NOMO-1 treated with dmso at 0.1 percent for 144 hours (cell line): ENCODE results near the gene STOM.
"Not testable (repeated sequence)": the region's sequence is repeated elsewhere in the genome, so short reads cannot be mapped to it uniquely, and the experiment has no call there.

Experiments used
- DNase-seq: peaks from one replicate; lab custom pipeline; 2025; ENCODE audit not compliant: unreplicated experiment; lab: John Stamatoyannopoulos, UW

STOM gene, protein sequence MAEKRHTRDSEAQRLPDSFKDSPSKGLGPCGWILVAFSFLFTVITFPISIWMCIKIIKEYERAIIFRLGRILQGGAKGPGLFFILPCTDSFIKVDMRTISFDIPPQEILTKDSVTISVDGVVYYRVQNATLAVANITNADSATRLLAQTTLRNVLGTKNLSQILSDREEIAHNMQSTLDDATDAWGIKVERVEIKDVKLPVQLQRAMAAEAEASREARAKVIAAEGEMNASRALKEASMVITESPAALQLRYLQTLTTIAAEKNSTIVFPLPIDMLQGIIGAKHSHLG

DNA sequence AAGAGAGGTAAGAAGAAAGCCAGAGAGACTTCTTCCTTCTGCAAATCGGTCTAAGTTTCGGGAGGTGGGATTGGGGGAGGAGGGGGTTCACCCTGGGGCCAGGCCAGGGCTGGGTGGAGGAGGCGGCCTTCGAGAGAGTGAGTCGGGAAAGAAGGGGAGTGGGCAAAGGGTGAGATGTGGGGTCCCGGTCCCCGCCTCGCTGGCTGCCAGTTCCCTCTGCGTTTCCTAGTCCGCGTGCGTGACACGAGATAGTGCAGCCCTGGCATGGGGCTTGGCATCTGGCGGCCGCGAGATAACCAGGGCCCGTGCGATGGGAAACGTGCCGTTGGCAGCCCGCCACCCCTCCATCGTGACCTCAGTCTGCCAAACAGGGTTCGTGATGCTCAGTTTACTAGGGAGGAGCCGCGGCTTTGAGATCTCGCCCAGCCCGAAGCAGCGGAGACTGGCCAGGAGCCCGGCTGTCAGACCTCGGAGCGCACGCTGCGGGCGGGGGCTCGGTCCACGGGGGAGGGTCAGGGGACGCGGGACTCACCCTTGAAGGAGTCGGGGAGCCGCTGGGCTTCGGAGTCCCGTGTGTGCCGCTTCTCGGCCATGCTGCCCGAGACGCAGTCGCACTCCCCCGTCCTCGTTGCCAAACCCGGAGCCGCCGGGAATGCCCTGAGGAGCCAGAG lies at the start of gene STOM:
TSS of gene STOM (minus strand) at position 656 of the 671 bp plus-strand sequence. CDS start at position 593, 63 bp downstream.
- DNase-seq, result peak; percentile 59

- no peak for DNase-seq
These were observed 41.9 kb upstream of the STOM start for GRCh38 chr9:121411993-121412392.

DNA sequence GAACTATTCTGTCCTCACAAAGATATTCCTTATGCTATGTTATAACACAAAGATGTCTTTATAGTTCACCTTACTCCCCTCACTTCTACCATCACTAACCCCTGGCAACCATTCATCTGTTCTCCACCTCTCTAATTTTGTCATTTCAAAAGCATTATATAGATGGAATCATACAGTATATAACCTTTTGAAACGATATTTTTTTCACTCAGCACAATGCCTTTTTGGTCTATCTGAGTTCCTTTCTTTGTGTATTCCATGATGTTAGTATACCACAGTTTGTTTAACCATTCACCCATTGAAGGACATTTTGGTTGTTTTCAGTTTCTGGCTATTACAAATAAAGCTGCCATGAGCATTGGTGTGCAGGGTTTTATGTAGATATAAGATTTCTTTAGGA lies 35.8 kb upstream of the STOM start:
- DNase-seq, result no peak

- DNase-seq, result no peak
These were observed 34.9 kb upstream of the STOM start for GRCh38 chr9:121404906-121405305.

- no peak for DNase-seq
These were observed 30.0 kb upstream of the STOM start for GRCh38 chr9:121399883-121400607.

DNA sequence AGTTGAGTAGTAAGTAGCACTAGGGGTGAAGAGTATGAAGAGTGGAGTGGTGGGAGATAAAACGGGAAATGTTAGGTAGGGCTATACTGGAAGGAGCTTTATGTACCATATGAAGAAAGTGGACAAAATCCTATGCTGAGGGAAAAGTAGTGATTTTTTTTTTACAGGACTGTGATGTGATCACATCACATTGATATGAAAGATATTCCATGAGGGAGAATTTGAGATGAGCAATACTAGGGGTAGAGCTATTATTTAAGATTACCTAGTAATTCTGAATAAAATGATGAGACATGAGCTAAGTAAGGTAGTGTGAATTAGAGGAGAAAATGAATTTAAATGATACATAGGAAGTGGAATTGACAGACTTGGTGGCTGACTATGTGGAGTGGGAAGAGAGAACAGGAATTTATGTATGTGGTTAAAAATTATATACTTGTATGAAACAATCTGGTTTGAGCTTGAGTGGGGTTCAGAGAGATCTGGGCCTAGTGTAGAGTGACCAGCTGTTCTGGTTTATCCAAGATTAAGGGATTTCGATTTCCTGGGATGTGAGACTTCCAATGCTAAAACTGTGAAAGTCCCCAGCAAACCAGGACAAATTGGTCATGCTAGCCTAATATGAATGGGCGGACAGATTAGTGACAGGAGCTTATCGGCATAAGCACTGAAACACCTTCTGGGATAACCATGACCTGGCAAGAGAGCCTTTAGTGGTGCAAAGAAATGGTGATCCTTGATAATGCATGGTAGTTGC lies 29.3 kb upstream of the STOM start:
- no peak for DNase-seq

DNA sequence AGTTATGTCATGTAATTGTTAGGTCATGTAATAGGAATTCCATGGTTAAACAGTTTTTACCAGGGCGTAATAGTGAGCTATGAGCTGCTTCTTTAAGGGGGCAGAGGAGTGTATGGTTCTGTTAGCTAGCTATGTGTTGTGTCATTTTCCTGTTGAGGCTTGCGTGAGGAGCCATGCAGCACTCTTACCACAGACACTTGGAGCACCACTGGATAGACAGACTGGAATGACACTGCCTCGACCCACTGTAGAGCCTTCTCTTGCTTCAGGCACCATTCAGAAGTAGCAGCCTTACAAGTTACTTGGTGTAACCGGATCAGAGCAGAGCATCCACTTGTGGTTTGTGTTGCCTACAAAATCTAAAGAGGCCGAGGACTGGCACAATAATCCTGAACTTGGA lies 28.3 kb upstream of the STOM start:
- DNase-seq, result no peak

- DNase-seq, result not testable (repeated sequence)
These were observed 27.2 kb upstream of the STOM start for GRCh38 chr9:121397277-121397676.

GRCh38 chr9:121395558-121395957 lies 25.5 kb upstream of the STOM start:
- DNase-seq, result no peak

DNA sequence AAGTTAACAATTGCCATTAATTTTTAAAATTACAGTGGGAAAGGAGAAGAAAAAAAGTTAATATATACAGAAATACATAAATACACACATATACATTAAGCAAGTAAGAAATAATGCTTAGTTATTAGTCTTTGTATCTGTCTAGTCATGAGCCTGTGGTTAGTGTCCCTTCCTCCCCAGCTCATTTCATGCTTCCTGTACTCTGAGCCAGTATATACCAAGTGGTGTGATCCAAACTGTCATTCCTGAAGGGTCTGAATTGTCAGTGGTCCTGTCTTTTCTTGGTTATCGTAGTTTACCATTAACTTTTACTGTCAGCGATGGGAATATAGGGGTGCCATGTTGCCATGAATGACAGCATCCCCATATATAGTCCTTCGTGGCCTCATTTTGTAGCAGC lies 24.2 kb upstream of the STOM start:
- no peak for DNase-seq

DNA sequence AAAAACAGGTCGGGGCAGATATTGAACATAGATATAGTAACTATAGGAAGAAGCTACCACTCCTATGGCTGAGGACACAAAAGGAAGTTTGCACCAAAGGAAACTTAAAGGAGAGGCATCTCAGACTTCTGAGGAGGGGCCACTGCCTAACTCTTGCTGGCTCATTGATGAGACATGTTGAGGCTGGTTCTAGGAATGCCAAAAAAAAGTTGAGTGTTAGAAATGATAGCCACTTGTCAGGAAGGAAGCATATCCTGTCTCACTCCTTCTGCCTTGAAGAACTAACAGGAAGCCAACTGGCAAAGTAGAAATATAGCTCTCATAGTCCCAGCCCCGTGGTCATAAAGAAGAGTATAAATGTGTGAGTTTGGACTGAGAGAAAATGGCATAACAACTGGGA lies 23.3 kb upstream of the STOM start:
- no peak for DNase-seq

- DNase-seq, result no peak
These were observed 20.3 kb upstream of the STOM start for GRCh38 chr9:121390372-121390771.

DNA sequence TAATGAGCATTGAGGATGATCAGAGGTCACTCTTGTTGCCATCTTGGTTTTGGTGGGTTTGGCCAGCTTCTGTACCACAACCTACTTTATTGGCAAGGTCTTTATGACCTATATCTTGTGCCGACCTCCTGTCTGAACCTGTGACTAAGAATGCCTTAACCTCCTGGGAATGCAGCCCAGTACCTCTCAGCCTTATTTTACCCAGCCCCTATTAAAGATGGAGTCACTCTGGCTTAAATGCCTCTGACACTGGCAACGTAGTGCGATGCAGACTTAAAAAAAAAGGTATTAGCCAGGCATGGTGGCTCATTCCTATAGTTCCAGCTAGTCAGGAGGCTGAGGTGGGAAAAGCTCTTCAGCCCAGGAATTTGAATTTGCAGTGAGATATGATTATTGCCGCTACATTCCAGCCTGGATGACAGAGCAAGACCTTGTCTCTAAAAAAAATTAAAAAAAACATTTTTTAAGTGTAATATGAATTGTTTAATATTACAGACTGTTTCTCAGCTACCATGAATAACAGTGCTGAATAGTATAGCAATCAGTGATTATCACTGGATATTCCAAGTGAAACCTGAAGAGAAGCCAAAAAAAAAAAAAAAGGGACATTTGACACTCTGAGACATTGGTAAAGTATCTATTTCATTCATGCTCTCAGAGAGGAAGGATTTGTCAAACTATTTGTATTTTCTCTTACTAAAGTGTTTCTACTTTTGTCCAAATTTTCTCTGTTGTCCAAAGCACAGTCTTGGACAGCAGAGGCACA lies 18.3 kb upstream of the STOM start:
- no peak for DNase-seq

GRCh38 chr9:121386442-121387175 lies 16.6 kb upstream of the STOM start:
- no peak for DNase-seq

- peak; percentile 48 for DNase-seq
These were observed 13.7 kb upstream of the STOM start for GRCh38 chr9:121383715-121384114.

GRCh38 chr9:121380846-121381245 lies 10.8 kb upstream of the STOM start:
- no peak for DNase-seq

GRCh38 chr9:121376214-121376830 lies 6.3 kb upstream of the STOM start:
- no peak for DNase-seq

GRCh38 chr9:121373011-121373729 lies 3.1 kb upstream of the STOM start:
- DNase-seq, result no peak
